Renal cortex interstitium (tissue), 11 donors: Measurements from ENCODE around the gene TMEM222. TPM values are rescaled to one million over a fixed set of nuclear protein-coding genes. Genes with fewer than 3 reads are reported as not detected.

Experiments
- DNase-seq, 11 donors: peaks; one replicate each; pipeline ENCODE4 v3.0.0-alpha.2; 2013; ENCODE audit warnings: low read depth in 9 of 11, low spot score in 4 of 11; ENCODE audit errors: extremely low read depth in 1 of 11
- polyA plus RNA-seq, 3 donors: library from polyadenylated mRNA; unstranded; fragments of 120-200 nt; gene quantifications; one replicate each; pipeline ENCODE4 v1.2.1, GENCODE V29; 2013; ENCODE audit not compliant: insufficient read length in 3 of 3

Gene TMEM222
- polyA plus RNA-seq, 3 donors = 37.7 to 44.6 (median 41.6) TPM

DNA sequence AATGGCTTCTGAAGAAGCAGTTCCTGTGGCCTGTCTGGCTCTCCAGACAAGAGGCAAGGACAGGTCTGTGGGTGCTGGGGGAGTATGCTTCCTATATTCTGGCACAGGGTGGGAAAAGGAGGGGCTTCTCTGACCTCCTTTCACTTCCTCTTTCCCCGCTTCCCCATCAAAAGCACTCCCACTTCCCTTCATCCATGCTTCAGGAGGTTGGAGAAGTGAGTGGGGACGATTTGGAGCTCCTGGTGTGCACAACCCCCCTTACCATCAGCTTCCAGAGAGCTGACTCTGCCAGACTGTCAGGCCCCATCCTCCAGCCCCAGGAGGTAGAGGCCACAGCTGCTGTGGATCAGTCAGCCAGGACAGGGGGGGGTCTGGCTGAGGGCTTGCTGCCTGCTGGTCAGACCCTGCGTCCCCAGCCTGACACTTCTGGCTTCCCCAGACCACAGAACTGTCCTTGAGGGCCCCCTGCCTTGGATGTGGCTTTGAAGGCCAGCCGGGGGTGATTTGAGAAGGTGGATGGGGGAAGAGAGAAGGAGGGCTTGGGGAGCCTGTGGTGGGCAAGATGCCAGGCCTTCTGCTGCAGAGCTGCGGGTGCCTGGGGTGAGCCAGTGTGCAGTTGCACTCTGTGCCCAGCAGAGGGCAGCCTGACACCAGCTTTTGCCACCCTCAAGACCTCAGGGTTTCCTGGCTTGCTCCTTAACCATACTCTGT is 21.5 kb upstream of the TMEM222 start:
- DNase-seq = peak; percentile 77 to 92 (median 86)

DNA sequence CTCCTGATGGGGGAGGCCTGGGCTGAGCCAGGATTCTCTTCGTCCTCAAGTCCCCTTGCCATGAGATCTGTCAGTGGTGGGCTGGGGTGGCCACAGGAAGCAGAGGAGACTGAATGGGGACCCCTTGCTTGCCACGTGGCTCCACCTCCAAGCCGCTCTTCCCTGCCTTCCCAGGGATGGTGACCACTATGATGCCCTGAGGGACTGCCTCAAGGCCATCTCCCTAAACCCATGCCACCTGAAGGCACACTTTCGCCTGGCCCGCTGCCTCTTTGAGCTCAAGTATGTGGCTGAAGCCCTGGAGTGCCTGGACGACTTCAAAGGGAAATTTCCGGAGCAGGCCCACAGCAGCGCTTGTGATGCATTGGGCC is 20.9 kb upstream of the TMEM222 start:
- DNase-seq = no peak

DNA sequence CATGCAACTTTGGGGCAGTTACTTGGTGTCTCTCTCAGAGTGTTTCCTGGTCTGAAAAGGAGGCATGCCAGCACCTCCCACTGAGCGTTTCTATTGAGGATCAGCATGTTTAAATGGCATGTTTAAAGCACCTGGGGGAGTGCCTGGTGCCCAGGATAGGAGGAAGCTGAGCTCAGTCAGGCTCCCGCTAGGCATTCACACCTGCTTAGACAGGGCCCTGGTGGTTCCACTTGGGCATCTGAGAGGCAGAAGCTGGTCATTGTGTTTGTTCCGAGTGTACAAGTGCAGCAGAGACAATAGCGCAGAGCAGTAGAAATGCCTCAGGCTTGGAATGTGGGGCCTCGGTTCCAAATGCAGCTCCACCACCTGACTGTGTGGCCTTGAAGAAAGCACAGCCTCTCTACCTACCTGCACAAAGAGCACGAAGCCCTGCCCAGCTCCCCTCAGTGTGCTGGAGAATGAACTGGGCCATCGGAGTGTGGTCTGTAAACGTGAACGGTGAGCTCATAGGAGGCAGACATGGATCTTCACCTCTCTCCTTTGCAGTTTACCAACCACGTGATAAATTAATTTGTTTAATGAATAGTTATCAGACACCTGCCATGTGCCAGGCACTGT is 20.3 kb upstream of the TMEM222 start:
- no peak for DNase-seq

DNA sequence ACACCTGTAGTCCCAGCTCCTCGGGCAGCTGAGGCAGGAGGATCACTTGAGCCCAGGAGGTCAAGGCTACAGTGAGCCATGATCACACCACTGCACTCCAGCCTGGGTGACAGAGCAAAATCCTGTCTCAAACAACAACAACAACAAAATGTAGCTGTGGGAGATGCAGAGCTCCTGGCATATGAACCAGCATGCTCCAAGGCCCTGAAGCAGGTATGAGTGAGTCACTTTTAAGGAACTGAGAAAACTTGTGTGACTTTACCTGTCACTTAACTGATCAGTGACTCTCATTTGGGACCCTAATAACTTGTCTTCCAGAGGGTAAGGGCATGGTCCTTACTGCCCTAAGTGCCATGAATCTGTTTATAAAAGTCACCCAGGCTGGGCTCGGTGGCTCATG is 19.4 kb upstream of the TMEM222 start:
- DNase-seq = no peak

DNA sequence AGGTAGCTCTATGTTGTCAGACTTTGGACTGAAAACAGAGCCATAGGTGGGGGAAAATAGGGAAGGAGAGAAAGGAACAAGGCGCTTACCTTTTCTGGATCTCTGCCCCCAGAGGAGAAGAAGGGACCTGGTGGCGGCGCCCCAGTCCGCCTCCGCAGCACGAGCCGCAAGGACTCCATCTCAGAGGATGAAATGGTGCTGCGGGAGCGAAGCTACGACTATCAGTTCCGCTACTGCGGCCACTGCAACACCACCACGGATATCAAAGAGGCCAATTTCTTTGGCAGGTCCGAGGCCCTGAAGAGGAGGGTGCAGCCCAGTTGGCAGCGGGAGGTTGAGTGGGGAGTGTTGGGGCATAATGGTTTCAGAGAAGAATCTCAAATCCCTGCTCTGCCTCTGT is 18.5 kb upstream of the TMEM222 start:
- DNase-seq = no peak

DNA sequence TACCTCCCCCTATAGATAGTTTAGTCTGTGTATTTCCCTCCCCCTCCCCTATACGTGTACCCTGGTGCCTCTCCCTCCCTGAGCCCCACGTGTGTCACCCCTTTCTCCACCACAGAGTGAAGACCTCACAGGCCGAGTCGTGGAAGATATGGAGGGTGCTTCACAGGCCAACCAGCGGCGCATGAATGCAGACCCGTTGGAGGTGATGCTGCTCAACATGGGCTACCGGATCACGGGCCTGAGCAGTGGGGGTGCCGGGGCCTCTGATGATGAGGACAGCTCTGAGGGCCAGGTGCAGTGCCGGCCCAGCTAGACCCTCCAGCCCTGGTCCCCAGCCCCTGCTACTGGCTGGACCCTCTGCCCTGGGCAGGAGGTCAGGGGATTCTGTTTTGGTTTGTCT is 15.9 kb upstream of the TMEM222 start:
- DNase-seq = no peak

DNA sequence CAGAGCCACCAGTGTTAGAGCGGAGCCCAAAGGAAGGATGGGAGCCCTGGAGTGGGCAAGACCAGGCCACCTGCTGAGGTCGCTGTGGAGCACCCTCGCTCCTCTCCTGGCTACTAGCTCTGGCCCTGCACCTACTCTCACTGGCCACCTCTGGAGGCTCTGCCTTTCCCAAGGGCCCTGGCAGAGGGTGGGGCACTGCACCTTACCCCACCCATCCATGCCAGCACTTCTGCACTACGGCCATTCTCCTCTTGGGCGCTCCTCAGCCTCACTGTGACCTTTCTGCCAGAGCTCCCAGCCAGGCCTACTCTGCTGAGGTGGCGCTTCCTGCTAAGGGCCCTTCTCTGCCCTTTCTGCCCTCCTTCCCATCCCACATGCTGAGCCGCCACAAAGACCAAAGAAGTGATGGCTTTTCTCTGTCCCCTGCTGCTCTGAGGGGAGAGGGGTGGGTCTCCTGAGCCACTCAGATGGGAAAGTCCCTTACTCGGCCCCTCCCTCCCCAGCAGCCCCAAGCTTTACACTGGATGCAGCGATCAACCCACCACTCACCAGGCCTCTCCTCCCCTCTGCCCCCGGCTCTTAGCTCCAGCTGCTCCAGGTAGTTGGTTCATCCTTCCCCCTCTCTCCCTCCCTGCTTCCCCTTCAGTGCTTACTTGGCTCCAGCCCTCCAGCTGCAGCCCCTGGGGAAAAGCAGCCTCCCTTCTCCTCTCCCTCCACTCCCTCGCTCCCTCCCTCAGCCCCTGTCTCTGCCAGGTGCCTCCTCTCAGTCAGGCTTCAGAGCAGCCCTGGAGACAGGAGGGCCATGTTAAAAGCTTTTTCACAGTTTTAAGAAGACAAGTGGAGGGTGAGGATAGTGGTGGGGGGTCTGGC is 14.8 kb upstream of the TMEM222 start:
- peak in 5 of 11 donors; percentile 40 to 52 (median 42) for DNase-seq

DNA sequence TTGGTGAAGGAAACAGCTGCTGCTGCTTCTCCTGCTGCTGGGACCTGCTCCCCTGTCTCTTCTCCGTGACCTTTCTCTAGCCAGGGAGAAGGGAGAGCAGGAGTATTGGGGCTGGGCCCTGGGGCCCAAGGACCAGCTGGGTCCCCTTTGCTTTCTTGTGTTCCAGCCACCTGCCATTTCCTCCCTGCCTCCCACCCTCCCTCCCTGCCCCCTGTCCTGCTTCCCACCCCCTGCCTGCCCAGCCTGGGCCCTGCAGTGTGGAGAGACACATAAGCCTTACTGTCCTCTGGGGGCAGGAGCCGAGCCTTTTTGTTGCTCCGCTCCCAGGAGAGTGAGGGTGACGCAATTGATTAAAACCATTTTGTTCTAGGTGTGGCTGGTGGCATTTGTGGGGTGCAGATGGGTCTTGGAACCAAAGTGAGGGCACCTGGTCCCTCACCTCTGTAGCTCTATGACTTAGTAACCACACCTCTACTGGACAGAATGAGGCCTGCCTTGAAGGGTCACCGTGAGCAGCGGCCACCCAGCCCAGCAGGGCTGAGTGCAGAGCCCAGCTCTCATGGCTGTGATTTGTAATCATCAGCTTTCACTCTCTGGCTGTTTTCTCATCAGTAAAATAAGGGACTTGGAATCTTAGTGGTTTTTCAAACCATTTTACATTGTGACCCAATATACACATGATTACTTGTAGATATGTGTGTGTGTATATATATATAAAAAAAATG is 13.9 kb upstream of the TMEM222 start:
- no peak for DNase-seq

DNA sequence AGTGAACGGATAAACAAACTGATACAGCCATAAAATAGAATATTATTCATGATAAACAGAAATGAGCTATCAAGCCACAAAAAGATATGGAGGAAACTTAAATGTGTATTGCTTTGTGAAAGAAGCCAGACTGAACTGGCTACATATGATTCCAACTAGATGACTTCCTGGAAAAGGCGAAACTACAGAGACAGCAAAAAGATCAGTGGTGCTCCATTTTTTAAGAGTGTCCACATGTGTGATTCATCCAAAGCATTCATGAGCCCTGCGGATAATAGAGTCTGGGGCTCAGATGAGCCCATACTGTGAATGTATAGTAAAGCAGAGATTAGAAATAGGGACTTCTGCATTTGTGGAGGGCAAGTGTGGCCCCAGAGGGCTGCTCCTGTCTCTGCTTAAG is 7.8 kb upstream of the TMEM222 start:
- no peak for DNase-seq

DNA sequence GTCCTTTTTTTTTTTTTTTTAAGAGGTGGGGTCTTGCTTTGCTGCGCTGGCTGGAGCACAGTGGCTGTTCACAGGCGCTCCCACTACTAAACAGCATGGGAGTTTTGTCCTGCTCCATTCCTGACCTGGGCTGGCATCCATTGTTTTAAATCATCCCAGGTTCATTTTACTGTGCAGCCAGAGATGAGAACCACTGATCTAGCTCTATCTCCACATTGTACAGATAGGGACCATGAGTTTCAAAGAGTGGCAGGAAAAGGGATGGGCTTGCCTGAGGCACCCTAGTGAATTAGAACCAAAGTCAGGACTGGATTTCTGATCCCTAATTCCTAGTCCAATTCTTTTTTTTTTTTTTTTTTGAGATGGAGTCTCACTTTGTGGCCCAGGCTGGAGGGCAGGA is 7.2 kb upstream of the TMEM222 start:
- no peak for DNase-seq

DNA sequence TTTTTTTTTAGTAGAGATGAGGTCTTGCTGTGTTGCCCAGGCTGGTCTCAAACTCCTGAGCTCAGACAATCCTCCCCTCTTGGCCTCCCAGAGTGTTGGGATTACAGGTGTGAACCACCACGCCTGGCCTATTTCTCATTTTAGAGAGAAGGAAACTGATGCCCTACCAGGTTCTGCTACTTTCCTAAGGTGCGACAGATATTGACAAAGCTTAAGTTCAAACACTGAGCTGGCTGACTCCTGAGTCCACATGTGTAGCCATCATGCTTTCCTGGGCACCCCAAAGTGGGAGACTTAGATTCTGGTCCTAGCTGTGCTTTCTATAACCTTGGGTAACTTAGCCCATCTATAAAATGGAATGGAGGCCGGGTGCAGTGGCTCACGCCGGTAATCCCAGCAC is 5.1 kb upstream of the TMEM222 start:
- no peak for DNase-seq

DNA sequence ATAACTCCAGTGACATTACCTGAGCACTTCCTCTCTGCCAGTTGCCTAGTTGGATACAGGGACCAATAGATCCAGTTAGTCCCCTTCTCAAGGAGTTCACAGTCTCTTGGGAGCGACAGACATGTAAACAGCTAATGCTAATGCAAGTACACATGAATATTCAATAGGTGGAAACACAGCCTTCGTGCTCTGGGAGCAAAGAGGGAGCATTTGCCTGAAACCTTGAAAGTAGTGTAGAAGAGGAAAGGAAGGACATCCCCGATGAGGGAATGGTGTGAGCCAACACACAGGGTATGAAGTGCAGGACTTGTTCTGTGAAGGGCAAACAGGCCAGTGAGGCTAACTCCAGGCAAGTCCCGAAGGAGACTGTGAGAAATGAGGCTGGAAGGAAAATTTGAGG is 3.8 kb upstream of the TMEM222 start:
- DNase-seq = no peak

DNA sequence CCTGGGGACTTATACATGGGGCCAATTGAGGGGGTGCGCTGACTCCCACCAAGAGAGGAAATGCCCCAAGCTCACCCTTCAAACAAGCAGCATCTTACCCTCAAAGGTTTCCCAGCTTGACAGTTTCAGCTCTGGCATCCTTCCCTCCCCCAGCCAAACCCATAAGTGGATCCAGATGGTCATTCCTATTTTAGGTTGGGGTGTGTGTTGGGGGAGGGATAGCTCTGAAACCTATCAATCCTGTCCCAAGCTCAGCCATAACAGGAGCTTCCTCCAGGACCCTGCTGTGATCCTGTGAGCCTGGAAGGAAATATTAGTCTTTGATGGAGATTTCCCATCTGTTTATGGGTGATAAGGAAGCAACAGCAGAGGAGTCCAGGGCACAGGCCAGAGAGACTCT is 3.4 kb upstream of the TMEM222 start:
- DNase-seq = no peak

DNA sequence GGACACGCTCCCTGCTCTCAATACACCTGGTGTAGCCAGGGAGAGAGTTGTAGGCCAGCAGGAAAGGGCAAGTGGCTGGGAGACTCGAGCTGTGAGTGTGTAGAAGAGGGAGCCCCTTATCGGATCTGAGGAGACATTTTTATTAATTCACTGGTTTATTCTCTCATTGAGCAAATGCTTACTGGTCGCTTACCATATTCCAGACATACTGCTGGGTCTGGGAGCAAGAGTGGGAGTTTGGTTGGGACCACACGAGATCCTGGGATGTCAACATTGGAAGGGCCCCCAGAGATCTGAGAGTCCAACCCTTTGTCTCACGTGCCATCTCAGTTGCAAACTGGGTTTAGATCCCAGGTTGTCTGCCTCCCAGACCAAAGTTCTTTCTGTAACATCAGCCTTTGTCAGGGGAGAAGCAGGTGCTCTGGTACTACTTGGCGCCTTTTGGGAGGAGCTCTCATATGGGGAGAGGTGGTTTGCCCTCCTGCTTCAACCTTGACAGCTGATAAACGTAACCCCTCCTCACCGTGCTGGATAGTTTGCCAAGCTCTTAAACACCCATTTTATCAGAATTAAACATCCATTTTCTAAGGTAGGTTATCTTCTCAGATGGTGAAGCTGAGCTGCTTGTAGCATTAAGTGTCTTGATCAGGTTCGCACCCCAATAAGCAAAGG is 742 bp downstream of the TMEM222 start:
- DNase-seq = no peak

DNA sequence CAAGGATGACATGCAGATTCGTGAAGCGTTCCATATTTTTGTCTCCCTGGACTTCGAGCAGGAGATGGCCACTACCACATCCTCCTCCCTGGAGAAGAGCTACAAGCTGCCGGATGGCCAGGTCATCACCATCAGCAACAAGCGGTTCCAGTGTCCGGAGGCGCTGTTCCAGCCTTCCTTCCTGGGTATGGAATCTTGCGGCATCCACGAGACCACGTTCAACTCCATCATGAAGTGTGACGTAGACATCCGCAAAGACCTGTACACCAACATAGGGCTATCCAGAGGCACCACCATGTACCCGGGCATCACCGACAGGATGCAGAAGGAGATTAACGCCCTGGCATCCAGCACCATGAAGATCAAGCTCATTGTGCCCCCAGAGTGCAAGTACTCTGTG is 3.3 kb downstream of the TMEM222 start:
- DNase-seq = no peak

DNA sequence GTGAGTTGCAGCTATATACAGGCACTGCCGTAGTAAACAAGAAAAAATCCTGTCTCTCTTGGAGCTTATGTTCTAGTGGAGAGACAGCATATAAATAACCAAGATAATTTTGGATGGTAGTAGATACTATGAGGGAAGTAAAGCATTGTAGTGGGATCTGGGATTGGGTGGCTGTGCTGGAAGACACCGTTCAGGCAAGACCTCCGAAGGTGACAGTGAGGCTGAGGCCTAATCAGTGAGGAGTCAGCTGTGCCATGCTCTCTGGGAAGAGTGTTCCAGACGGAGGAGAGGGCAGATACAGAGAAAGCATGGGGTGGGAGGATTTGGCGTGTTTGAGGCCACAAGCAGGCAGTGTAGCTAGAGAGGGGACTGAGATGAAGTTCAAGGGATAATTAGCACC is 6.0 kb downstream of the TMEM222 start:
- no peak for DNase-seq

DNA sequence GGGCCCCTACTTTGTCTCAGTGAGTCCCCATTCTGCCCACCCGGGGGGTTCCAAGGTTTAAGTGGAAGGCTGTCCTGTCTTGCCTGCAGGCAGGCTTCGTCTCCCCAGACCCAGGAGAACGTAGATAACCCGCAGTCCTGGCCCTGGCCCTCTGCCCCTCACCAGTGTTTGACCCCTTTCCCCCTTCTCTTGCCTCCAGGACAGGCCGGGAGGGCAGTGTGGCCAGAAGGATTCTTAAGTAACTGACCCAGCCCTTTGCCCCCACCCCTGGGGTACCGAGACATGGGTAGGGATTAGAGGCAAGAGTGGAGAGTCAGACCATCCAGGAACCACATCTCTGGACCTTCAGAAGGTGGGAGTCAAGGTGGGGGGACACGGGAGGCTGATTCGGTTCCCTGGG is 8.8 kb downstream of the TMEM222 start:
- no peak for DNase-seq

DNA sequence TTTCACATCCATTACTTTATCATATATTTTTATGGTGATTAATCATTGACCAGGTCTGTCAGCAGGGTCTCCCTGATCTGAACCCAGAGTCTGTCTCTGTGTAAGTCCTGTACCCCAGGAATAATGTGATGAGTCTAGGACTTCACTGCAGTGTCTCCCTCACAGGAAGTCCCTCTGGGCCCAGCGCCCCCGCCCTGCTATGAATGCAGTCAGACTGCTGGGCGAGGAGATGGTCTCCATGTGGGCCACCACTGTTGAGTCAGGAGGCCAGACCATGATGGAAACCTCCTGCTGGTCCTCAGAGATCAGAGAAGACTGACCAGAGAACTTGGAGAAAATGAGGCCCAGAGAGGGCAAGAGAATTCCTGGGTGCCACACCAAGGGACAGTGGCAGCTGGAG is 9.5 kb downstream of the TMEM222 start:
- DNase-seq = no peak

DNA sequence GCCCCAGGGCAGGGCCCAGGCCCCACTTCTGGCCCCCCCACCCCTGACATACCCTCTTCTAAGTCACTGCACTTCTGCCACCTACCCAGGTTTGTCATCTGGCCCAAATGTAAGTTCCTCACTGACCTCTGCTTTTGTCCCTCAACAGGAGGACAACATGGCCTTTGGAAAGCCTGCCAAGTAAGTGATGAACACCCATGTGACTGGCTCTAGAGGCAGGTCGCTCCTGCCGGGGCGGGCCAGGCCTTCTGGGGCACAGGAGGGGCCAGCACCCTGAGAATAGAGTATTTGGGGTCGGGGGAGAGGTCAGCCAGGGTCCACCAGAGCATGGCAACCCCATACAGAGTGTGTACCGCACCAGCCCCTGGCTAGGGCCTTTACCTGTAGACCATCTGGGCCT is 10.0 kb downstream of the TMEM222 start:
- DNase-seq = no peak
